Measurements from ENCODE around the gene ABHD17B.

Gene ABHD17B

DNA sequence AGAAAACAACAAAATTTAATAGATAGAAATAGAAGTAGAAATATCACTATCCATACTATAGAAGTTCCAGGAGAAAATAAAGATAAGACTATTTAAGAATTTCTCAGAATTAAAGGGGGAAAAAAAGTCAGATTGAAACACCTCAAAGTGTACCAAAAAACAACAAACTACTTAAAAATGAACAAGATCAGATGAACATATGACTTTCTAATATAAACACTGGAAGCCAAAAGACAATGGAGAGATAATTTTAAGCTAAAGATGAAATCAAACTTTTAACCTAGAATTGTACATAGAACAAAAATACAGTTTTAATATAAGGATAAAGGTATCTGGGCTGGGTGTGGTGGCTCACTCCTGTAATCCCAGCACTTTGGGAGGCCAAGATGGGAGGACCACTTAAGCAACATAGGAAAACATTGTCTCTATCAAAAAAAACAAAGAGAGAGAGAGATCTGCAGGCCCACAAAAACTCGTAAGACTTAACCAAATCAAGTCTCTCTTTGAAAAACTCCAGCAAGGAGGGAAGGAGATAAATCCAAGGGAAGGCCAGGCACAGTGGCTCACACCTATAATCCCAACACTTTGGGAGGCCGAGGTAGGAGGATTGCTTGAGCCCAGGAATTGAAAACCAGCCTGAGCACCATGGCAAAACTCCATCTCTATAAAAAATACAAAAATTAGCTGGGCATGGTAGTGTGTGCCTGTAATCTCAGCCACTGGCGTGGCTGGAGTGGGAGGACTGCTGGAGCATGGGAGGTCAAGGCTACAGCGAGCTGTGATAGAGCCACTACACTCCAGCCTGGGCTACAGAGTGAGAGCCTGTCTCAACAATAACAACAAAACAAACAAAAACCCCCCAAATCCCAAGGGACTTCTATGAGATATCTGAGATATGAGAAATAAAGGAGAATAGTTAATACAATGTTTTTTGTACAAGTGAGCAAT, 32.4 kb downstream of the ABHD17B start:
- DNase-seq (ENCODE audit: low read depth in 2 of 2), result no peak

DNA sequence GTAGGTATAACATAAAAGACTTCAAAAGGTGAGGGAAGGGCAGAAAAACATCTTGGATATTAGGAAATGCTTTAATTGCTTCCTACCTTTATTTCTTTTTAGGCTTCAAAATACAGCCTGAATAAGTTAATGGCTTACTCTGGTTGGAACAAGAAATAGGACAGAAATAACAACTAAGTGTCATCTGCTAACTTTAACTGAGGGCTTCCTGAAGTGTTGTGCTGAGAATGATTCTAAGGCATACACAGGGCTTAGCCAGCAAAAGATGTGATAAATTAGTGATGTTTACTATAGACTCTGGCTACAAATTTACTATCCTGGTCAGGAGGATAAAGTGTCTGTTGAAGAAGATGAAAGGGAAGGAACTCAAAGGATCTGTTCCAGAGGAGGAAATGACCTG, 34.2 kb downstream of the ABHD17B start:
- no peak for DNase-seq (ENCODE audit: low read depth in 2 of 2)

- no peak for DNase-seq (ENCODE audit: low read depth in 2 of 2)
These were observed 34.9 kb downstream of the ABHD17B start for GRCh38 chr9:71876106-71876505.

DNA sequence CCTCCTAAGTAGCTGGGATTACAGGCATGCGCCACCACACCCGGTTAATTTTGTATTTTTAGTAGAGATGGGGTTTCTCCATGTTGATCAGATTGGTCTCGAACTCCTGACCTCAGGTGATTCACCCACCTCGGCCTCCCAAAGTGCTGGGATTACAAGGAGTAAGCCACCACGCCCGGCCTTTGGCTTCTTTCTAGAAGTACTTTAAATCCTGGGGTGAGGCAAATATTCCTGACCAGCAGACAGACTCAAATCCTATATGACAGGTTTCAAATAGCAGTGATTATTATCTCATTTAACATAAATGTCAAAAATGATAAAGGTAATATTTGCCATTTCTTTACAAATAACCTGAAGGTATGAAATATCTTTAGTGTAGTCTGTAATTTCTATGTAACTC, 35.6 kb downstream of the ABHD17B start:
- no peak for DNase-seq (ENCODE audit: low read depth in 2 of 2)

- no peak for DNase-seq (ENCODE audit: low read depth in 2 of 2)
These were observed 47.4 kb downstream of the ABHD17B start for GRCh38 chr9:71863631-71864030.

DNA sequence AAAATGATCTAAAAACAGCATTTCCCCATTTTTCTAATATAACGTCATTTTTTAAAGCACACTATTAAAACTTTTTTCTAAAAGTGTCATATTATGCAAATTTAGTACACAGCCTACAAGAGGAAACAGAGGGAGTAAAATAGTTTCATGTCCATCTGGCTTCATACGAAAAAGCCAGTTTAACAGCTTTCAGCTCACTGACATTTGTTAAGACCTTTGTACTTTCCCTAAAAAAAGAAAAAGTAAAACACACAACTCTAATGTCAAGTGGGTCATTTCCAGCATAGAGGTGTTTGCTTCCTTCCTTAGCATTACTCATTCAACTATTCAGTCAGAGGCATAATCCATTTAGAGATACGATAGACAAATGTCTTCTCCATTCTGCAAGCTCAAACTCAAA, 49.4 kb downstream of the ABHD17B start:
- DNase-seq (ENCODE audit: low read depth in 2 of 2), result no peak

- DNase-seq (ENCODE audit: low read depth in 2 of 2), result no peak
These were observed 51.1 kb downstream of the ABHD17B start for GRCh38 chr9:71859939-71860338.

- no peak for DNase-seq (ENCODE audit: low read depth in 2 of 2)
These were observed 52.2 kb downstream of the ABHD17B start for GRCh38 chr9:71858812-71859211.

GRCh38 chr9:71858102-71858798, 52.7 kb downstream of the ABHD17B start:
- no peak for DNase-seq (ENCODE audit: low read depth in 2 of 2)

DNA sequence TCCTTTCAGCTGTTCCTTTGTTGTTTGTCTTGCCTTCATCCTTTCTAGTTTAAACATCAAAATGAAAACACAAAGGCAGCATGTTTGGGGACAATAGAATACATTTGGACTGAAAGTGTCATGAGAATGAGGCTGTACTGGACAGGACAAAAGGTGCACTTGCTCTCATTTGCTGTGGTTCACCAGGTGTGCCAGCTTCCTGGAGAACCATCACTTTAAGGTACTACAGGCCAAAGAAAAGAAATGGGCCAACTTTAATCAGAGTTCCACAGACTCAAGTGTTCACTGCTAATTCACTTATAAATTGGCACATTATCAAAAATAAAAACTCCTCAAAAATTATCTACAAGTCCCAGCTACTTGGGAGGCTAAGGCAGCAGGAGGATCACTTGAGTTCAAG, 53.8 kb downstream of the ABHD17B start:
- DNase-seq (ENCODE audit: low read depth in 2 of 2), result no peak

GRCh38 chr9:71854811-71855210, 56.2 kb downstream of the ABHD17B start:
- no peak for DNase-seq (ENCODE audit: low read depth in 2 of 2)

DNA sequence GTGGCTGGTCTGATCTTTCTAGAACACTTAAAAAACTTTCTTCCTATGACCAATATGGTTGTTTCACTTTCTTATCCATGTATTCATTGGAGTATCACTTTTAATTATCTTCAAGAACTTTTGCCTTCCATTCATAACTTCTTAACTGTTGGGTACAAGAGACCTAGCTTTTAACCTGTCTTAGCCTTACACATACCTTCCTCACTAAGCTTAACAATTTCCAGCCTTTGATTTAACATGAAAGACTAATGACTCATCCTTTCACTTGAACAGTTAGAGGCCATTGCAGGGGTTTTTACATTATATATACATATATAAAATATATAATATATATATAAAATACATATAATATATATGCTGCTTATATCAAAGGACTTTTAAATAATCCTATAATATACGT, 57.9 kb downstream of the ABHD17B start:
- no peak for DNase-seq (ENCODE audit: low read depth in 2 of 2)

DNA sequence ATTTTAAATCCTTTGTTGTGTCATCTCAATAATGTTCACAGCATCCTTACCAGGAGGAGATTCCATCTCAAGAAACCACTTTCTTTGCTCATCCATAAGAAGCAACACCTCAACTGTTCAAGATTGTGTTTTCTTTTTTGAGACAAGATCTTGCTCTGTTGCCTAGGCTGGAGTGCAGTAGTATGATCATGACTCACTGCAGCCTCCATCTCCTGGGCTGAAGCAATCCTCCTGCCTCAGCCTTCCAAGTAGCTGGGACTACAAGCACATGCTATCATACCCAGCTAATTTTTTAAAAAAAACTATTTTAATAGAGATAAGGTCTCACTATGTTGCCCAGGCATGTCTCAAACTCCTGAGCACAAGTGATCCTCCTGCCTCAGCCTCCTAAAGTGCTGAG, 60.0 kb downstream of the ABHD17B start:
- no peak for DNase-seq (ENCODE audit: low read depth in 2 of 2)

- no peak for DNase-seq (ENCODE audit: low read depth in 2 of 2)
These were observed 63.1 kb downstream of the ABHD17B start for GRCh38 chr9:71847892-71848291.

- no peak for DNase-seq (ENCODE audit: low read depth in 2 of 2)
These were observed 66.2 kb downstream of the ABHD17B start for GRCh38 chr9:71844808-71845207.

DNA sequence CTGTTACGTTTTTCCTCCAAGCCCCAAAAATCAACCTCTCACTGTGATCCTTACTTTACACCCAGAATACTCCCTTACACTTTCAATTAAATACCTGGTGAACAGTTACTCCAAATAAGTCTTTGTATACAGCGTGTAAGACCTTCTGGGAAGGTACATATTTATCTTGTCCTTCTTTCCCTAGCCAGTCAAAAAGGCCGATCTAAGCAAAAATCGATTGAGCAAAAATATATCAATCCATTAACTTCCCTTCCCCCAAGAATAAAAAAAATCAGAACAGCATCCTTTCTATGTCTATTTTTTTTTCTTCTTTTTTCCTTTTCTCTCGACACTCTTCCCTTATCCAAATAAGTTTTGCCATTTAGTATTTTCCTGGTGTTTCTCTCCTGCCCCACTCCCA, 71.3 kb downstream of the ABHD17B start:
- DNase-seq (ENCODE audit: low read depth in 2 of 2), result no peak

- DNase-seq (ENCODE audit: low read depth in 2 of 2), result no peak
These were observed 75.4 kb downstream of the ABHD17B start for GRCh38 chr9:71835596-71835995.

GRCh38 chr9:71830929-71831328, 80.1 kb downstream of the ABHD17B start:
- DNase-seq (ENCODE audit: low read depth in 2 of 2), result no peak

GRCh38 chr9:71830153-71830552, 80.8 kb downstream of the ABHD17B start:
- DNase-seq (ENCODE audit: low read depth in 2 of 2), result no peak

DNA sequence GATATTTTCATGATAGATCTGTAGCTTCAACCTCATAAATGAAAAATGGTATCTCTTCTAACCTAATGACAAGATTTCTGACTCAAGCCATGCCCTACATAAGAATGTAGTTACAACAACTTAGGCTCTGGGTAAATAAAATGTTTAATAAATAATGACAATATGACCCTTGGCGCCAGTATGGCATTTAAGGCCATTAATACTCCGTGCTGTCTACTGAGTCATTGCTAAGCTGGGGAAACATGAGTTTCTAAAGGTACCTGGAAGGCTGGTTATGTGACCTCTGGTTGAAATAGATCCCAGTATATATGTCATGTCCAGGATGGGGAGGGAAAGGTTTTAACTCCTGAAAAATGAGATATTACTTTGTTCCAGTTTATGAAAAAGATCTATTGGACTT, 84.7 kb downstream of the ABHD17B start:
- DNase-seq (ENCODE audit: low read depth in 2 of 2), result no peak

GRCh38 chr9:71824257-71824656, 86.7 kb downstream of the ABHD17B start:
- no peak for DNase-seq (ENCODE audit: low read depth in 2 of 2)

- no peak for DNase-seq (ENCODE audit: low read depth in 2 of 2)
These were observed 88.1 kb downstream of the ABHD17B start for GRCh38 chr9:71822935-71823334.

DNA sequence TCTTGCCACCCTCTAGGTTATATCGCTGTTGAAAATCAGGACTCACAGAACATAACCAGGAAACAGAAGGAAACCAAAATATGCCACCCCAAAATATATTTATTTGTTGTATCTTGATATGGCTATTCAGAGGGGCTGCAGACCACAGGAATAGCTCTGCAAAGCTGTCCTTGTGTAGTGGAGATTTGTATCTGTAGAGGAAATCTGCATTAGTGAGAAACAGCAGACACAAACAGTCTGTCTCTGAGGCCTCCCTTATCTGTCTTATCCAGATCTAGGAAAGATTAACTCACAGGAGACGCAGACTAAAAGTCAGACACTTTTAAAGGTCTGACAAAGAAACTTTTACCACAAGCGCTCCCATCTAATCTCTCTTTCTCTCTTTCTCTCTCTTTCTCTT, 88.5 kb downstream of the ABHD17B start:
- DNase-seq (ENCODE audit: low read depth in 2 of 2), result no peak

Data from activated CD4-positive, alpha-beta T cell treated with anti-CD3 and anti-CD28 coated beads for 24 hours (primary cell).